Body of pancreas (tissue), 4 donors: ENCODE measurements around the gene ANKRD17. TPM values are rescaled to one million over a fixed set of nuclear protein-coding genes. Genes with fewer than 3 reads are reported as not detected.

Experiments used
- ATAC-seq: fragments of 150-250 bp; one replicate; pipeline ENCODE4 v1.9.1; 2016
- DNase-seq, 4 donors: peaks; one replicate each; pipeline ENCODE4 v3.0.0-alpha.2; 2019
- H3K27ac ChIP-seq, 4 donors: fragments of 200-600 bp; sonication (generic); 1 replicate in 3 of 4; 2 replicates in 1 of 4; pipeline versions ENCODE4 v1.5.1 to v1.6.1; 2016 to 2019; ENCODE audit warnings: mild to moderate bottlenecking in 1 of 4, mixed read lengths in 1 of 4, moderate library complexity in 1 of 4
- H3K27me3 ChIP-seq, 2 donors: fragments of 200-600 bp; sonication (generic); one replicate each; pipeline ENCODE4 v1.6.0; 2016; ENCODE audit warnings: mild to moderate bottlenecking in 1 of 2
- H3K36me3 ChIP-seq, 2 donors: fragments of 200-600 bp; sonication (generic); replicated peaks in 1 of 2; 2 replicates each; pipeline ENCODE4 v1.5.1; 2016; ENCODE audit warnings: low read depth in 2 of 2; ENCODE audit not compliant: insufficient read depth in 1 of 2
- H3K4me1 ChIP-seq: fragments of 200-600 bp; sonication (generic); one replicate; pipeline ENCODE4 v1.6.0; 2016
- H3K4me3 ChIP-seq, 2 donors: fragments of 200-600 bp; sonication (generic); 1 replicate in 1 of 2; 2 replicates in 1 of 2; pipeline ENCODE4 v1.5.1; 2016 to 2019
- H3K9me3 ChIP-seq, 3 donors: fragments of 200-600 bp; sonication (generic); 1 replicate in 2 of 3; 2 replicates in 1 of 3; pipeline ENCODE4 v1.5.1; 2016
- CTCF ChIP-seq, 7 experiments: fragments of 450-650 bp in 4 of 7; fragments of 200-600 bp in 3 of 7; sonication (generic) in 3 of 7; IDR thresholded peaks; one replicate each; pipeline ENCODE4 v1.5.1; 2016 to 2019; ENCODE audit warnings: antibody characterized with exemption in 7 of 7
- POLR2A ChIP-seq, 3 donors: fragments of 450-650 bp; IDR thresholded peaks; one replicate each; pipeline ENCODE4 v1.6.1; 2016; ENCODE audit warnings: antibody characterized with exemption in 3 of 3, mild to moderate bottlenecking in 2 of 3
- WGBS, 2 donors: methylation state at CpG; one replicate each; pipeline ENCODE4 v1.1.5; 2017; 5-methylcytosine and 5-hydroxymethylcytosine counted together
- intact Hi-C: fragments of 100-400 bp; cut with DNase I; formaldehyde crosslinking; loops from one replicate; pipeline ENCODE4 v1.15.1; 2023
- total RNA-seq, 2 donors: library from RNA; depleted of rRNA; stranded (reverse); fragments of >200 nt; gene quantifications; one replicate each; pipeline ENCODE4 v1.1.0, GENCODE V29; 2016

Gene ANKRD17
- total RNA-seq, 2 donors from 2014 or later = 32.4 to 36.3 TPM

DNA sequence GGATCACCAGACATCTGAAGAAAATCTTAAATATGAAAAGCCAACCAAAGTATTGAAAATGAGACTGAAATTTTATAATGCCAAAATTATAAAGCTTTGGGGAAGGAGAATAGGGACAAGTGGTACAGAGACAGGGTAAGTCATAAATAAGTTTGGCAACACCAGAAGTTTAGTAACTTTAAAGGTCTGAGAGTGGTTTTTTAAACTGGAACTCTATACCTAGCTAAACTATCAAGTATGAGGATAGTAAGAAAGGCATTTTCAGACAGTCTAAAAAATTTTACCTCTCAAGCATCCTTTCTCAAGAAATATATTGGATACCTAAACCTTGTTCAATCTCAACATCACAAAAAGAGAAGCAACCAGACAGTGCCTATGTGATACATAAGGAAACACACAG, 92.4 kb downstream of the ANKRD17 start:
- intact Hi-C loops = no loop called here
- Histone ChIP-seq H3K4me1 (no peaks in the 10 kb centered on the region), H3K27ac (no peak overlapping the region), H3K4me3 (no peak overlapping the region), H3K36me3 (peaks cover 0 to 15% of the 10 kb centered on the region in 2 donors), H3K27me3 (no peaks in the 10 kb centered on the region), H3K9me3 (no peaks in the 10 kb centered on the region)
- ATAC-seq (no peak), DNase-seq (no peak)
- no peak for TF ChIP-seq POLR2A (IDR thresholded peaks at IDR 0.05)
- TF ChIP-seq CTCF (IDR thresholded peaks at IDR 0.05) = no peak

- Histone ChIP-seq H3K27ac (no peak overlapping the region), H3K9me3 (no peaks in the 10 kb centered on the region), H3K4me1 (no peaks in the 10 kb centered on the region), H3K4me3 (no peak overlapping the region), H3K36me3 (peaks cover 0 to 7% of the 10 kb centered on the region in 2 donors), H3K27me3 (no peaks in the 10 kb centered on the region)
- 93 to 94% methylated on average over 8 of the region's 8 CpGs for WGBS, 2 donors
- intact Hi-C loops = no loop called here
- TF ChIP-seq POLR2A (IDR thresholded peaks at IDR 0.05) = no peak
- TF ChIP-seq CTCF (IDR thresholded peaks at IDR 0.05) = no peak
- ATAC-seq = no peak
- DNase-seq = no peak
Measured at GRCh38 chr4:73161527-73162185, 96.9 kb downstream of the ANKRD17 start.

GRCh38 chr4:73156394-73156793, 102.2 kb downstream of the ANKRD17 start:
- TF ChIP-seq POLR2A (IDR thresholded peaks at IDR 0.05) (no peak), CTCF (IDR thresholded peaks at IDR 0.05) (no peak)
- DNase-seq (no peak), ATAC-seq (no peak)
- Histone ChIP-seq H3K36me3 (peaks cover 0 to 13% of the 10 kb centered on the region in 2 donors), H3K27ac (no peak overlapping the region), H3K4me3 (no peak overlapping the region), H3K9me3 (no peaks in the 10 kb centered on the region), H3K4me1 (no peaks in the 10 kb centered on the region), H3K27me3 (no peaks in the 10 kb centered on the region)
- intact Hi-C loops = no loop called here
- WGBS, 2 donors = 90 to 100% methylated on average over 3 of the region's 3 CpGs

GRCh38 chr4:73152893-73153292, 105.7 kb downstream of the ANKRD17 start:
- ATAC-seq = no peak
- Histone ChIP-seq H3K27me3 (no peaks in the 10 kb centered on the region), H3K36me3 (peaks cover 8 to 15% of the 10 kb centered on the region in 2 donors), H3K4me1 (no peaks in the 10 kb centered on the region), H3K27ac (no peak overlapping the region), H3K4me3 (no peak overlapping the region), H3K9me3 (no peaks in the 10 kb centered on the region)
- 89 to 94% methylated on average over 1 of the region's 1 CpG for WGBS, 2 donors
- DNase-seq = no peak
- no peak for TF ChIP-seq POLR2A (IDR thresholded peaks at IDR 0.05)
- TF ChIP-seq CTCF (IDR thresholded peaks at IDR 0.05) = no peak
- intact Hi-C loops = no loop called here

DNA sequence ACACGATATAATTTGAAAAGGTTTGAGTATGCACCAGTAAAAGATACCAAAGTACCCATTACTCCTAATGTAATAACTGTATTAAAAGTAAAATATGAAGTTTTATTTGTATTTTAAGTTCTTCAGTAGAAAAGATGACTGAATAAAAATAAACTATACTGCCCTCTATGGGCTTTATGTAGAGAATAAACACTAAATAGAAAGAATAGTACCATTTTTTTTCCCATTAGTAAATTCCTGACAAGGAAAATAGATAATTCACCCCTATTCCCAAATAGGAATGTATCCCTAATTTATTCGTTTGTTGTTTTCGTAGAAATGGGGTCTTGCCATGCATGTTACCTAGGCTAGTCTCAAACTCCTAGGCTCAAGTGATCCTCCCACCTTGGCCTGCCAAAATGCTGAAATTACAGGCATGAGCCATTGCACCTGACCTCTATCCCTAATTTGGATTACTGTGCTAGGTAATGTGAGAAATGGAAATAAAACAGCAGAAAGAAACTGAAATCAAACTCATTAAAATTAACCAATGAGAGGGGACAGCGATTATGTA, 115.5 kb downstream of the ANKRD17 start:
- Histone ChIP-seq H3K9me3 (no peaks in the 10 kb centered on the region), H3K4me1 (no peaks in the 10 kb centered on the region), H3K27me3 (no peaks in the 10 kb centered on the region), H3K27ac (no peak overlapping the region), H3K4me3 (no peak overlapping the region), H3K36me3 (peaks cover 0 to 51% of the 10 kb centered on the region in 2 donors)
- TF ChIP-seq POLR2A (IDR thresholded peaks at IDR 0.05) (no peak), CTCF (IDR thresholded peaks at IDR 0.05) (peak in 1 of 7 experiments; percentile 13)
- DNase-seq = no peak
- no peak for ATAC-seq
- 88 to 95% methylated on average over 4 of the region's 4 CpGs for WGBS, 2 donors
- intact Hi-C loops = no loop called here
